Tibial nerve (tissue), 3 donors: ENCODE measurements around the gene RIC1.

Source experiments
- POLR2A ChIP-seq, 2 donors: fragments of 450-650 bp; IDR thresholded peaks; one replicate each; pipeline ENCODE4 v1.6.1; 2017; ENCODE audit warnings: antibody characterized with exemption in 2 of 2, mild to moderate bottlenecking in 2 of 2, moderate library complexity in 2 of 2
- TF ChIP-seq, protein P1 (sequence below), 5 experiments: fragments of 200-600 bp in 3 of 5; fragments of 450-650 bp in 2 of 5; sonication (generic) in 3 of 5; IDR thresholded peaks; one replicate each; pipeline ENCODE4 v1.5.1; 2016 to 2019; ENCODE audit warnings: antibody characterized with exemption in 5 of 5, mild to moderate bottlenecking in 3 of 5, moderate library complexity in 2 of 5

- TF ChIP-seq, protein P1, sequence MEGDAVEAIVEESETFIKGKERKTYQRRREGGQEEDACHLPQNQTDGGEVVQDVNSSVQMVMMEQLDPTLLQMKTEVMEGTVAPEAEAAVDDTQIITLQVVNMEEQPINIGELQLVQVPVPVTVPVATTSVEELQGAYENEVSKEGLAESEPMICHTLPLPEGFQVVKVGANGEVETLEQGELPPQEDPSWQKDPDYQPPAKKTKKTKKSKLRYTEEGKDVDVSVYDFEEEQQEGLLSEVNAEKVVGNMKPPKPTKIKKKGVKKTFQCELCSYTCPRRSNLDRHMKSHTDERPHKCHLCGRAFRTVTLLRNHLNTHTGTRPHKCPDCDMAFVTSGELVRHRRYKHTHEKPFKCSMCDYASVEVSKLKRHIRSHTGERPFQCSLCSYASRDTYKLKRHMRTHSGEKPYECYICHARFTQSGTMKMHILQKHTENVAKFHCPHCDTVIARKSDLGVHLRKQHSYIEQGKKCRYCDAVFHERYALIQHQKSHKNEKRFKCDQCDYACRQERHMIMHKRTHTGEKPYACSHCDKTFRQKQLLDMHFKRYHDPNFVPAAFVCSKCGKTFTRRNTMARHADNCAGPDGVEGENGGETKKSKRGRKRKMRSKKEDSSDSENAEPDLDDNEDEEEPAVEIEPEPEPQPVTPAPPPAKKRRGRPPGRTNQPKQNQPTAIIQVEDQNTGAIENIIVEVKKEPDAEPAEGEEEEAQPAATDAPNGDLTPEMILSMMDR (IDR thresholded peaks at IDR 0.05) = no peak
- no peak for TF ChIP-seq POLR2A (IDR thresholded peaks at IDR 0.05)
Measured at GRCh38 chr9:5582835-5583195, 46.1 kb upstream of the RIC1 start.
